Measurements from ENCODE around the gene GALNT14.

GALNT14 gene

DNA sequence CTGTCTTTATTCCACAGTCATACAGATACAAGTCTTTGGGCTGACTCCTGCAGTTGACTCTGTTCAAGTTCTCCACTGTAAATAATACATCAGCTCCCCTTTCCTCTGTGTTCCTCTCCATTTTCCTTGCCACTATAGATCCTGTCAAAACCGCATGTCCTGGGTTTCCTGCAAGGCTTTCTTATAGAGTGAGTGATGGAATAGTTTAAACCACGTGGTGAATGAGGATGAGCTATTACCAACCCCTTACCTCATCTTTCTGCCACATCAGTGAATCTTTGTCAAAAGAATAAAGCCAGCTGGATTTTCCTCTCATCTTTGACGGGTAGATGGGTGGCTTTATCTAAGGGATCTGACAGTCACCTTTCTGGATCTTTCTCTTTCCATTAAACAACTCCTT is 3.9 kb upstream of the GALNT14 start:
- TF ChIP-seq, protein P1, sequence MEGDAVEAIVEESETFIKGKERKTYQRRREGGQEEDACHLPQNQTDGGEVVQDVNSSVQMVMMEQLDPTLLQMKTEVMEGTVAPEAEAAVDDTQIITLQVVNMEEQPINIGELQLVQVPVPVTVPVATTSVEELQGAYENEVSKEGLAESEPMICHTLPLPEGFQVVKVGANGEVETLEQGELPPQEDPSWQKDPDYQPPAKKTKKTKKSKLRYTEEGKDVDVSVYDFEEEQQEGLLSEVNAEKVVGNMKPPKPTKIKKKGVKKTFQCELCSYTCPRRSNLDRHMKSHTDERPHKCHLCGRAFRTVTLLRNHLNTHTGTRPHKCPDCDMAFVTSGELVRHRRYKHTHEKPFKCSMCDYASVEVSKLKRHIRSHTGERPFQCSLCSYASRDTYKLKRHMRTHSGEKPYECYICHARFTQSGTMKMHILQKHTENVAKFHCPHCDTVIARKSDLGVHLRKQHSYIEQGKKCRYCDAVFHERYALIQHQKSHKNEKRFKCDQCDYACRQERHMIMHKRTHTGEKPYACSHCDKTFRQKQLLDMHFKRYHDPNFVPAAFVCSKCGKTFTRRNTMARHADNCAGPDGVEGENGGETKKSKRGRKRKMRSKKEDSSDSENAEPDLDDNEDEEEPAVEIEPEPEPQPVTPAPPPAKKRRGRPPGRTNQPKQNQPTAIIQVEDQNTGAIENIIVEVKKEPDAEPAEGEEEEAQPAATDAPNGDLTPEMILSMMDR (IDR thresholded peaks at IDR 0.05; ENCODE audit: low read depth, low read length) = no peak
- H3K4me3 ChIP-seq (ENCODE audit: low read depth, low read length) = no peak overlapping the region

DNA sequence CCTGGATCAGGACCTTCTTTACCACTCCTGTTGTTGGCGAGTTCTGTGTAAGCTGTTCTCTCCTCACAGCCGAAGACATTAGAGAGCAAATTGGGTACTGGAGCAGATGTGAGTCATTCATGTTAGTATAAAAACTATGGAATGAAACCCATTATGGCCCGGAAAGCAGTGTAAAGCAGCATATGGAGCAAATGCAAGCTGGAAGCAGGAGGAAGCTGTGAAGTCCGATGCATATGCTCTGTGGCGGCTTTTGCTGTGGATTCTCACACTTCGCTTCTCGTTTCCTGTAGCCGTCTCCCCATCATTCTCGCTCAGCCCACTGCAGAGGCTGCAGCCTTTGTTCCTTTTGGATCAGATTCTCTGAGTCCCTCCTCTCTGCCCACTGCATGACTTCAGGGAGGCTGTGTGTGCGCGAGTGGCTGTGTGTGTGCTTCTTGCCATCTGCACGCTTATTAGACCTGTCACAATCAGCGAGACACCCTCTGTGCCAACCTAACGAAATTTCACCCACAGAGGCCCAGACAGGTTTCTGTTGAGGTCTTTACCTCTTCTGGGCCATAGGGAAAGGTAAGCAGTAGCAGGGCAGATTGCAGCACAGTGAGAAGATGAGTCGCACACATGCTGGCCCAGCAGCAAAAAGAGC is 3.3 kb upstream of the GALNT14 start:
- no peak overlapping the region for H3K4me3 ChIP-seq (ENCODE audit: low read depth, low read length)
- TF ChIP-seq, protein P1 (IDR thresholded peaks at IDR 0.05; ENCODE audit: low read depth, low read length) = no peak

- H3K4me3 ChIP-seq (ENCODE audit: low read depth, low read length) = no peak overlapping the region
- TF ChIP-seq, protein P1 (IDR thresholded peaks at IDR 0.05; ENCODE audit: low read depth, low read length) = no peak
Observed at GRCh38 chr2:31140151-31140550, 1.9 kb upstream of the GALNT14 start.

DNA sequence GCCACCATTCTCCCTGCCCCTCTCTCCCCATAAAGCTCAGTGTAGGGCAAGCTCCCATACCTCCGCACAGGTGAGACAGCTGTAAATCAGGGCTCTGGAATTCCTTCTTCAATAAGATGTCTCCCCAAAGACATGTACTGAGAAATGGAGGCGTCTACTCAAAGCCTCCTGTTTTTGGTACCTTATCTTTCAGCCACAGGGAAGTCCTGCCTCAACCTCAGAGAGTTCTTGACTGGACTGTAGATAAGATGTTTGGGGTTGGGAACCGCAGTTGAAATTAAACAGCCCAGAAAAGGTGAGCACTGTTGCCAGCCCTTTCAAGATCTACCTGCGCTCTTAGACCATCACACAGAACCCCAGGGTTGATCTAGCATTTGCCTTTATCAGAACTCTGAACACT is 1.4 kb upstream of the GALNT14 start:
- no peak overlapping the region for H3K4me3 ChIP-seq (ENCODE audit: low read depth, low read length)
- TF ChIP-seq, protein P1 (IDR thresholded peaks at IDR 0.05; ENCODE audit: low read depth, low read length) = no peak

- TF ChIP-seq, protein P1 (IDR thresholded peaks at IDR 0.05; ENCODE audit: low read depth, low read length) = no peak
- no peak overlapping the region for H3K4me3 ChIP-seq (ENCODE audit: low read depth, low read length)
Observed at GRCh38 chr2:31137211-31138036, 816 bp downstream of the GALNT14 start.

DNA sequence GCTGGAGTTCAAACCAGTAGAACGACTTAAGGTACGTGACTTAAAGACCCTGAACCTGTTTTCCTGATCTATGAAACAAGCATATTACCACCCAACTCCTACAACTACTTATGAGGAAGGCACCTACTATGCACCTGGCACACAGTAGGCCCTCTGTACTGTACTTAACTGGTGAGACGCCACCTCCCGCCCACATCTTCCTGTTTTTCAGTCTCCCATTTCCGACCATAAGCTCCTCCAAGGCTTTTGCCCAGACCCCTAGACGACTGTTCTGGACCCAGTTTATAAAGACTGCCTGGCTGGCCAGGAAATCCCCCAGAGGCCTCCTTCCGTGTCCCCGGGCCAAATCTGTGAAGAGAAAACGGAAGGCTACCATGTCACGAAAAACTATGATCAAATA is 1.5 kb downstream of the GALNT14 start:
- TF ChIP-seq, protein P1 (IDR thresholded peaks at IDR 0.05; ENCODE audit: low read depth, low read length) = no peak
- no peak overlapping the region for H3K4me3 ChIP-seq (ENCODE audit: low read depth, low read length)

- TF ChIP-seq, protein P1 (IDR thresholded peaks at IDR 0.05; ENCODE audit: low read depth, low read length) = no peak
- no peak overlapping the region for H3K4me3 ChIP-seq (ENCODE audit: low read depth, low read length)
Observed at GRCh38 chr2:31136000-31136399, 2.2 kb downstream of the GALNT14 start.

Measured in WI38 (cell line).